GM21360 (cell line): ENCODE measurements around the gene MBLAC1.

ENCODE experiments used
- ATAC-seq: cut with Tn5 transposase; IDR thresholded peaks from one replicate; pipeline ENCODE4 v1.9.1; 2021; ENCODE audit warnings: mild to moderate bottlenecking, moderate library complexity; ENCODE audit not compliant: unreplicated experiment

The MBLAC1 gene

GRCh38 chr7:100152937-100153666, 26.3 kb downstream of the MBLAC1 start:
- ATAC-seq: no peak

- no peak for ATAC-seq
These were observed 27.2 kb downstream of the MBLAC1 start for GRCh38 chr7:100153708-100154535.

- ATAC-seq: no peak
These were observed 28.1 kb downstream of the MBLAC1 start for GRCh38 chr7:100154651-100155491.

GRCh38 chr7:100155553-100156317, 29.0 kb downstream of the MBLAC1 start:
- no peak for ATAC-seq

GRCh38 chr7:100156331-100157068, 29.7 kb downstream of the MBLAC1 start:
- no peak for ATAC-seq

GRCh38 chr7:100157069-100157333, 30.2 kb downstream of the MBLAC1 start:
- ATAC-seq: no peak

- ATAC-seq: no peak
These were observed 30.8 kb downstream of the MBLAC1 start for GRCh38 chr7:100157334-100158228.

- ATAC-seq: peak; percentile 45
These were observed 31.7 kb downstream of the MBLAC1 start, which contains the start of gene TRAPPC14 for GRCh38 chr7:100158229-100159098. Gene TRAPPC14 (minus strand): TSS chr7:100158723. CDS start chr7:100158499, 224 bp downstream.

GRCh38 chr7:100159099-100159623, 32.4 kb downstream of the MBLAC1 start:
- ATAC-seq: no peak

- ATAC-seq: no peak
These were observed 33.3 kb downstream of the MBLAC1 start for GRCh38 chr7:100160067-100160466.

GRCh38 chr7:100163006-100163531, 36.3 kb downstream of the MBLAC1 start:
- ATAC-seq: no peak

- no peak for ATAC-seq
These were observed 37.1 kb downstream of the MBLAC1 start for GRCh38 chr7:100163871-100164270.

- no peak for ATAC-seq
These were observed 39.7 kb downstream of the MBLAC1 start for GRCh38 chr7:100166317-100166940.

- ATAC-seq: no peak
These were observed 40.5 kb downstream of the MBLAC1 start for GRCh38 chr7:100166970-100167911.

- no peak for ATAC-seq
These were observed 41.2 kb downstream of the MBLAC1 start for GRCh38 chr7:100167912-100168323.
